ENCODE data around the gene TMCO2.

DNA sequence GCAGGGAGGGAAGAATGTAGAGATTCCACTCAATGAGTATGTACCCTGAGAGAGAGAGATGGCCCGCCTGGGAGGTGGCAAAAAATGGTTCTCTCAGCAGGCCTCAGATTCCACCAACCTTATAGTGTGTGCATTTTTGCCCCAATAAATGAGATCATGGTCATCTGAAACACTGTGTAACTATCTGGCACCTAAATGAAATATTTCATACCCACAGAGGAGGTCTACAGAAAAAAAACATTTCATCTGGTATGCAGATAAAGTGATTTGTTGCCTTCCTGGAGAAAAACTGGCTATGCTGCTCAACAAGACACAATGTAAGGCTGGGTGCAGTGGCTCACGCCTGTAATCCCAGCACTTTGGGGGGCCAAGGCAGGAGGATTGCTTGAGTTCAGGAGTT, 4.9 kb downstream of the TMCO2 start:
- TF ChIP-seq, protein P1, sequence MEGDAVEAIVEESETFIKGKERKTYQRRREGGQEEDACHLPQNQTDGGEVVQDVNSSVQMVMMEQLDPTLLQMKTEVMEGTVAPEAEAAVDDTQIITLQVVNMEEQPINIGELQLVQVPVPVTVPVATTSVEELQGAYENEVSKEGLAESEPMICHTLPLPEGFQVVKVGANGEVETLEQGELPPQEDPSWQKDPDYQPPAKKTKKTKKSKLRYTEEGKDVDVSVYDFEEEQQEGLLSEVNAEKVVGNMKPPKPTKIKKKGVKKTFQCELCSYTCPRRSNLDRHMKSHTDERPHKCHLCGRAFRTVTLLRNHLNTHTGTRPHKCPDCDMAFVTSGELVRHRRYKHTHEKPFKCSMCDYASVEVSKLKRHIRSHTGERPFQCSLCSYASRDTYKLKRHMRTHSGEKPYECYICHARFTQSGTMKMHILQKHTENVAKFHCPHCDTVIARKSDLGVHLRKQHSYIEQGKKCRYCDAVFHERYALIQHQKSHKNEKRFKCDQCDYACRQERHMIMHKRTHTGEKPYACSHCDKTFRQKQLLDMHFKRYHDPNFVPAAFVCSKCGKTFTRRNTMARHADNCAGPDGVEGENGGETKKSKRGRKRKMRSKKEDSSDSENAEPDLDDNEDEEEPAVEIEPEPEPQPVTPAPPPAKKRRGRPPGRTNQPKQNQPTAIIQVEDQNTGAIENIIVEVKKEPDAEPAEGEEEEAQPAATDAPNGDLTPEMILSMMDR (conservative IDR thresholded peaks at IDR 0.05; ENCODE audit: low read depth, low read length), result no peak
- TF ChIP-seq EZH2phosphoT487 (IDR thresholded peaks at IDR 0.05; ENCODE audit: borderline replicate concordance, low read length) (no peak), EZH2 (IDR thresholded peaks at IDR 0.05; ENCODE audit: low read length, unreplicated experiment) (no peak)

All from PC-3 (cell line).